ENCODE measurements around the gene PARD3B. TPM values are rescaled to one million over a fixed set of nuclear protein-coding genes. Genes with fewer than 3 reads are reported as not detected.

Gene PARD3B
- total and polyA plus RNA-seq, 10 of the 15 experiments (the other 5 are each of a cell fraction or from before 2014, with no cell fraction given): 0.01 to 0.54 (median 0.07) TPM; not detected in 7

DNA sequence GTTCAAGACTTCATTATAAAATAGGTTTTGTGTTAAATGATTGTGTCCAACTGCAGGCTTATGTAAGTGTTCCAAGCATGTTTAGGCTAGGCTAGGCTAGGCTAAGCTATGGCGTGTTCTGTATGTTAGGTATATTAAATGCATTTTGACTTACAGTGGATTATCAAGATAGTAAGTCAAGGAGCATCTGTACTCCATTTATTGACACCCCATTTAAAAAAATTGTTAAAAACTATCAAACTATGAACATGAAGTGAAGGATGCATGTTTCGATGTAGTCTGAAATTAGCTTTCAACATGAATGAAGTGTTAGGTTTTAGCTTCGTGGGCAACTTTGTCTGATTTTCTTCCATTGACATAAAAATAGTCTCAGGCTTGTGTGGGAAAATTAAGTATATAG lies 290.5 kb downstream of the PARD3B start:
- BruUV-seq (replicated peaks): no TSS peak
- no peak overlapping the region for H3K4me3 ChIP-seq
- no peaks in the 10 kb centered on the region for H3K36me3 ChIP-seq (ENCODE audit: control insufficient read depth in 2 of 2, insufficient read depth in 2 of 2, low read length in 1 of 2)
- ChIA-PET RAD21 (ENCODE audit: unreplicated experiment) (no interaction called here), SMC1A (ENCODE audit: uncharacterized antibody, unreplicated experiment) (no interaction called here), CTCF (no interaction called here), POLR2A (no interaction called here)
- no peaks in the 10 kb centered on the region for H3K4me1 ChIP-seq (ENCODE audit: control insufficient read depth, insufficient read depth, low read length)
- no peak for FAIRE-seq
- H3K27ac ChIP-seq (ENCODE audit: control insufficient read depth, insufficient read depth): no peak overlapping the region
- no peak overlapping the region for H3K9ac ChIP-seq (ENCODE audit: control insufficient read depth, insufficient read depth, low read length)
- ATAC-seq: no peak
- no peak for DNase-seq (ENCODE audit: low read depth, low spot score)
- H3K79me2 ChIP-seq (ENCODE audit: control insufficient read depth, insufficient read depth, low read length): no peaks in the 10 kb centered on the region
- intact Hi-C loops (cut with micrococcal nuclease; ENCODE audit: unreplicated experiment) (no loop called here), in situ Hi-C loops (cut with MboI) (no loop called here)
- no peaks in the 10 kb centered on the region for H3K27me3 ChIP-seq (replicated peaks in 1 of 2; ENCODE audit: control insufficient read depth in 2 of 2, insufficient read depth in 2 of 2, low read length in 1 of 2)
- no peak overlapping the region for H3K4me2 ChIP-seq (ENCODE audit: control insufficient read depth, insufficient read depth)
- no peak overlapping the region for H2AFZ ChIP-seq (ENCODE audit: control insufficient read depth, low read depth, low read length)
- 7% methylated on average over 3 of the region's 3 CpGs for WGBS (ENCODE audit: insufficient coverage, insufficient replicate concordance, low lambda C conversion rate, missing lambda C conversion rate)
- H4K20me1 ChIP-seq (ENCODE audit: control insufficient read depth, insufficient read depth): no peaks in the 10 kb centered on the region
- H3K9me3 ChIP-seq (replicated peaks; ENCODE audit: control insufficient read depth, insufficient read depth, low read length): no peaks in the 10 kb centered on the region
- TF ChIP-seq SIX5 (IDR thresholded peaks at IDR 0.05; ENCODE audit: low read depth, low read length, severe bottlenecking) (no peak), NFIC (IDR thresholded peaks at IDR 0.05; ENCODE audit: low read depth, low read length) (no peak), GATAD2B (conservative IDR thresholded peaks at IDR 0.05; ENCODE audit: low read depth) (no peak), HDGF (IDR thresholded peaks at IDR 0.05) (no peak), JUNB (IDR thresholded peaks at IDR 0.05) (no peak), ZNF24 (IDR thresholded peaks at IDR 0.05) (no peak)
- TF ChIP-seq, protein P1, sequence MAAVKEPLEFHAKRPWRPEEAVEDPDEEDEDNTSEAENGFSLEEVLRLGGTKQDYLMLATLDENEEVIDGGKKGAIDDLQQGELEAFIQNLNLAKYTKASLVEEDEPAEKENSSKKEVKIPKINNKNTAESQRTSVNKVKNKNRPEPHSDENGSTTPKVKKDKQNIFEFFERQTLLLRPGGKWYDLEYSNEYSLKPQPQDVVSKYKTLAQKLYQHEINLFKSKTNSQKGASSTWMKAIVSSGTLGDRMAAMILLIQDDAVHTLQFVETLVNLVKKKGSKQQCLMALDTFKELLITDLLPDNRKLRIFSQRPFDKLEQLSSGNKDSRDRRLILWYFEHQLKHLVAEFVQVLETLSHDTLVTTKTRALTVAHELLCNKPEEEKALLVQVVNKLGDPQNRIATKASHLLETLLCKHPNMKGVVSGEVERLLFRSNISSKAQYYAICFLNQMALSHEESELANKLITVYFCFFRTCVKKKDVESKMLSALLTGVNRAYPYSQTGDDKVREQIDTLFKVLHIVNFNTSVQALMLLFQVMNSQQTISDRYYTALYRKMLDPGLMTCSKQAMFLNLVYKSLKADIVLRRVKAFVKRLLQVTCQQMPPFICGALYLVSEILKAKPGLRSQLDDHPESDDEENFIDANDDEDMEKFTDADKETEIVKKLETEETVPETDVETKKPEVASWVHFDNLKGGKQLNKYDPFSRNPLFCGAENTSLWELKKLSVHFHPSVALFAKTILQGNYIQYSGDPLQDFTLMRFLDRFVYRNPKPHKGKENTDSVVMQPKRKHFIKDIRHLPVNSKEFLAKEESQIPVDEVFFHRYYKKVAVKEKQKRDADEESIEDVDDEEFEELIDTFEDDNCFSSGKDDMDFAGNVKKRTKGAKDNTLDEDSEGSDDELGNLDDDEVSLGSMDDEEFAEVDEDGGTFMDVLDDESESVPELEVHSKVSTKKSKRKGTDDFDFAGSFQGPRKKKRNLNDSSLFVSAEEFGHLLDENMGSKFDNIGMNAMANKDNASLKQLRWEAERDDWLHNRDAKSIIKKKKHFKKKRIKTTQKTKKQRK (IDR thresholded peaks at IDR 0.05; ENCODE audit: low read depth, low read length): no peak
